HG03159 (cell line): ENCODE results near the gene CRB2.

Experiments
- ATAC-seq: cut with Tn5 transposase; IDR thresholded peaks from one replicate; pipeline ENCODE4 v1.9.1; 2021; ENCODE audit warnings: mild to moderate bottlenecking, moderate library complexity; ENCODE audit not compliant: unreplicated experiment

The CRB2 gene

GRCh38 chr9:123355761-123356431, at the start of gene CRB2:
Gene CRB2, plus strand, starts transcription at chr9:123356197. Its CDS starts 64 bp downstream, at chr9:123356261.
- no peak for ATAC-seq

GRCh38 chr9:123309611-123310010, 46.4 kb upstream of the CRB2 start:
- no peak for ATAC-seq

- ATAC-seq = no peak
Observed at GRCh38 chr9:123310551-123311249, 45.3 kb upstream of the CRB2 start.

- no peak for ATAC-seq
Observed at GRCh38 chr9:123311250-123311752, 44.7 kb upstream of the CRB2 start.

- no peak for ATAC-seq
Observed at GRCh38 chr9:123312306-123312877, 43.6 kb upstream of the CRB2 start.

GRCh38 chr9:123314617-123315016, 41.4 kb upstream of the CRB2 start:
- ATAC-seq = no peak

GRCh38 chr9:123315635-123316034, 40.4 kb upstream of the CRB2 start:
- ATAC-seq = no peak

- no peak for ATAC-seq
Observed at GRCh38 chr9:123316053-123316718, 39.8 kb upstream of the CRB2 start.

- ATAC-seq = peak; percentile 50
Observed at GRCh38 chr9:123318202-123318601, 37.8 kb upstream of the CRB2 start.

GRCh38 chr9:123318961-123319421, 37.0 kb upstream of the CRB2 start:
- ATAC-seq = no peak

- ATAC-seq = no peak
Observed at GRCh38 chr9:123319541-123320339, 36.3 kb upstream of the CRB2 start.

- no peak for ATAC-seq
Observed at GRCh38 chr9:123320814-123321213, 35.2 kb upstream of the CRB2 start.

- ATAC-seq = no peak
Observed at GRCh38 chr9:123321616-123322272, 34.3 kb upstream of the CRB2 start.

- peak; percentile 37 for ATAC-seq
Observed at GRCh38 chr9:123322273-123323195, 33.5 kb upstream of the CRB2 start.

GRCh38 chr9:123323196-123324013, 32.6 kb upstream of the CRB2 start:
- ATAC-seq = no peak

- ATAC-seq = no peak
Observed at GRCh38 chr9:123324767-123325183, 31.2 kb upstream of the CRB2 start.

- ATAC-seq = no peak
Observed at GRCh38 chr9:123326187-123326586, 29.8 kb upstream of the CRB2 start.

GRCh38 chr9:123326662-123327093, 29.3 kb upstream of the CRB2 start:
- peak; percentile 51 for ATAC-seq
